Upper lobe of right lung (tissue), 1 donor: ENCODE measurements around the gene GALNT14. TPM values are rescaled to one million over a fixed set of nuclear protein-coding genes. Genes with fewer than 3 reads are reported as not detected.

Source experiments
- ATAC-seq: fragments of 200-7000 bp; cut with Tn5 transposase; one replicate; pipeline ENCODE4 v1.9.1; 2020; ENCODE audit warnings: mild to moderate bottlenecking, moderate library complexity
- DNase-seq: peaks from one replicate; pipeline ENCODE4 v3.0.0-alpha.2; 2020
- H3K27ac ChIP-seq: fragments of 200-600 bp; one replicate; pipeline ENCODE4 v1.8.0; 2022
- H3K27me3 ChIP-seq: fragments of 200-600 bp; one replicate; pipeline ENCODE4 v1.8.0; 2022; ENCODE audit warnings: mild to moderate bottlenecking
- H3K36me3 ChIP-seq: fragments of 200-600 bp; one replicate; pipeline ENCODE4 v1.8.0; 2022
- H3K4me1 ChIP-seq: fragments of 200-600 bp; one replicate; pipeline ENCODE4 v1.8.0; 2022
- H3K4me3 ChIP-seq: fragments of 200-600 bp; one replicate; pipeline ENCODE4 v1.8.0; 2022; ENCODE audit warnings: mild to moderate bottlenecking
- H3K9me3 ChIP-seq: fragments of 200-600 bp; one replicate; pipeline ENCODE4 v1.8.0; 2022
- intact Hi-C: fragments of 100-400 bp; cut with DNase I; formaldehyde crosslinking; loops from one replicate; pipeline ENCODE4 v1.11.0; 2022
- total RNA-seq: library from RNA; stranded (reverse); fragmentation: NEBNext Ultra II Directional; extraction: Animal tissue kit (Norgen Biotek cat#: 25700); gene quantifications from one replicate; pipeline ENCODE4 v1.2.1, GENCODE V29; 2021
- TF ChIP-seq, protein P1 (sequence below): fragments of 200-600 bp; IDR thresholded peaks from one replicate; pipeline ENCODE4 v1.8.0; 2022; ENCODE audit warnings: antibody characterized with exemption
- donor health status: DM: no; HTN: yes; CAD: no; lungs with severe emphysema.

GALNT14 gene
- total RNA-seq, 1 donor from 2014 or later: 0.81 TPM

DNA sequence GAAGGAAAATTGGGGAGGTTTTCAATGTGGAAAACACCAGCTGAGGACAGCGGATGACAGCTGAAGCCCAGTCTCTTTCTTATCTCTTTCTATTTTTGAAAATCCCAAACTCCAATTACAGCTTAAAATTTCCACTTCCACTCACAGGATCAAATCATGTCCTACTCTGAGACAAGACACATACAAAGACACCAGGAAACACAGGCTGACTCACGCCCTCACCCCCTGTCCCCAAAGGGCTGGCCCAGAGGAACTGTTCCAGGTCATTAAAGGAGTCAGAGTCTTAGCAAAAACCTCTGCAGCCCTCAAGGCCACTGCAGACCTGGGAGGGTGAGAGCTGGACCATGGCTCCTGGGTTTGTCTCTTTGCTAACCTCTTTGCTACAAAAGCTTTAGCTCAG is 187.9 kb downstream of the GALNT14 start:
- Histone ChIP-seq H3K4me3 (no peak overlapping the region), H3K4me1 (no peaks in the 10 kb centered on the region), H3K9me3 (no peaks in the 10 kb centered on the region), H3K36me3 (no peaks in the 10 kb centered on the region), H3K27me3 (no peaks in the 10 kb centered on the region), H3K27ac (no peak overlapping the region)
- intact Hi-C loops: no loop called here
- ATAC-seq (no peak), DNase-seq (no peak)
- TF ChIP-seq, protein P1, sequence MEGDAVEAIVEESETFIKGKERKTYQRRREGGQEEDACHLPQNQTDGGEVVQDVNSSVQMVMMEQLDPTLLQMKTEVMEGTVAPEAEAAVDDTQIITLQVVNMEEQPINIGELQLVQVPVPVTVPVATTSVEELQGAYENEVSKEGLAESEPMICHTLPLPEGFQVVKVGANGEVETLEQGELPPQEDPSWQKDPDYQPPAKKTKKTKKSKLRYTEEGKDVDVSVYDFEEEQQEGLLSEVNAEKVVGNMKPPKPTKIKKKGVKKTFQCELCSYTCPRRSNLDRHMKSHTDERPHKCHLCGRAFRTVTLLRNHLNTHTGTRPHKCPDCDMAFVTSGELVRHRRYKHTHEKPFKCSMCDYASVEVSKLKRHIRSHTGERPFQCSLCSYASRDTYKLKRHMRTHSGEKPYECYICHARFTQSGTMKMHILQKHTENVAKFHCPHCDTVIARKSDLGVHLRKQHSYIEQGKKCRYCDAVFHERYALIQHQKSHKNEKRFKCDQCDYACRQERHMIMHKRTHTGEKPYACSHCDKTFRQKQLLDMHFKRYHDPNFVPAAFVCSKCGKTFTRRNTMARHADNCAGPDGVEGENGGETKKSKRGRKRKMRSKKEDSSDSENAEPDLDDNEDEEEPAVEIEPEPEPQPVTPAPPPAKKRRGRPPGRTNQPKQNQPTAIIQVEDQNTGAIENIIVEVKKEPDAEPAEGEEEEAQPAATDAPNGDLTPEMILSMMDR: no peak

GRCh38 chr2:30949435-30949834 is 188.8 kb downstream of the GALNT14 start:
- intact Hi-C loops: no loop called here
- Histone ChIP-seq H3K27ac (no peak overlapping the region), H3K4me1 (no peaks in the 10 kb centered on the region), H3K27me3 (no peaks in the 10 kb centered on the region), H3K9me3 (no peaks in the 10 kb centered on the region), H3K4me3 (no peak overlapping the region), H3K36me3 (no peaks in the 10 kb centered on the region)
- TF ChIP-seq, protein P1: no peak
- ATAC-seq (no peak), DNase-seq (no peak)

GRCh38 chr2:30948857-30949256 is 189.4 kb downstream of the GALNT14 start:
- Histone ChIP-seq H3K27me3 (no peaks in the 10 kb centered on the region), H3K4me3 (no peak overlapping the region), H3K27ac (no peak overlapping the region), H3K4me1 (no peaks in the 10 kb centered on the region), H3K36me3 (no peaks in the 10 kb centered on the region), H3K9me3 (no peaks in the 10 kb centered on the region)
- ATAC-seq: no peak
- TF ChIP-seq, protein P1: no peak
- intact Hi-C loops: no loop called here
- no peak for DNase-seq

DNA sequence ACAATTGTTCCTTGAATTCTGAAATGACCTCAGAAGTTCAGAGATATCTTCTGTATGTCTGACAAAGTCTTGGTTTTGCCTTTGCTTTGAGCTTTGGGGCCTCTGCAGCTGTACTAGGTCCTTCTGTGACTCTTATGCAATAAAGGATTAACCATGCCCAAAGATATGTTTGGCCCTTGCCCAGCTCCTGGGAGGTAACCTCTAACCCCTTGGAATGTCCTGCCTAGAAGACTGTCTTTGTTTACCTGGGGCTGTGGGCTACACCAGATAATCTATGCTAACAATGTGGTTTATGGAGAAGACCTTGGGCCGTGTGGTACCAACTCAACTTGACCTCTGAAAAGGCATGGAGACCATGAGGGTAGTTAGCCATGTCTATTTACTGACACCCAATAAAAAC is 190.1 kb downstream of the GALNT14 start:
- Histone ChIP-seq H3K27ac (no peak overlapping the region), H3K4me1 (no peaks in the 10 kb centered on the region), H3K27me3 (no peaks in the 10 kb centered on the region), H3K9me3 (no peaks in the 10 kb centered on the region), H3K4me3 (no peak overlapping the region), H3K36me3 (no peaks in the 10 kb centered on the region)
- TF ChIP-seq, protein P1: no peak
- DNase-seq (no peak), ATAC-seq (no peak)
- intact Hi-C loops: no loop called here

DNA sequence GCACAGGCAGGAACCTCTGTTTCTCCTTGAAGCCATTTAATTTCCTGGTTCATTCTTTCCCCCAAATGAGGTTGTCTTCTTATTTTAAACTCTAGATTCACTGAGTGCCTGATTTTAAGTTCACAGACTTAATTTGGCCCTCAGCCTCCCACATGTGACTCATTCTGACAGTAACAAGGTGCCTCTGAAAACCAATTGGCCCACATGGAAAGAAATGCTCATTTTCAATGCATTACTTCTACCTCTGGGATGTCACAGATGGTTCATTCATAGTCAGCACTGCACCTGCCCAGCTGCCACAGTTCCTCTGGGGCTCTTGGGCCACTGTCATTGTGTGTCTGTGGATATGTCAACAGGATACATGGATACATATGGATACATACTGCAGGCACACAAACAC is 190.6 kb downstream of the GALNT14 start:
- Histone ChIP-seq H3K27me3 (no peaks in the 10 kb centered on the region), H3K4me1 (no peaks in the 10 kb centered on the region), H3K36me3 (no peaks in the 10 kb centered on the region), H3K9me3 (no peaks in the 10 kb centered on the region), H3K4me3 (no peak overlapping the region), H3K27ac (no peak overlapping the region)
- TF ChIP-seq, protein P1: no peak
- ATAC-seq (no peak), DNase-seq (no peak)
- intact Hi-C loops: no loop called here

- TF ChIP-seq, protein P1: no peak
- Histone ChIP-seq H3K36me3 (no peaks in the 10 kb centered on the region), H3K27me3 (no peaks in the 10 kb centered on the region), H3K4me1 (no peaks in the 10 kb centered on the region), H3K4me3 (no peak overlapping the region), H3K9me3 (no peaks in the 10 kb centered on the region), H3K27ac (no peak overlapping the region)
- intact Hi-C loops: no loop called here
- ATAC-seq (no peak), DNase-seq (no peak)
Measured at GRCh38 chr2:30942419-30942818, 195.8 kb downstream of the GALNT14 start.
